H1 (cell line): Measurements from ENCODE around the gene MPP2. TPM values are rescaled to one million over a fixed set of nuclear protein-coding genes. Genes with fewer than 3 reads are reported as not detected.

Source experiments
- CBX8 ChIP-seq: fragments of 300-800, 300-1000 bp; sonication (generic); IDR thresholded peaks from 2 replicates; pipeline ENCODE4 v1.7.1; 2016; ENCODE audit warnings: low read depth, low read length, borderline replicate concordance
- CHD7 ChIP-seq: fragments of 300-600 bp; sonication (generic); IDR thresholded peaks from 2 replicates; pipeline ENCODE4 v1.7.1; 2012; ENCODE audit warnings: low read length, moderate library complexity, mild to moderate bottlenecking, inconsistent platforms; ENCODE audit not compliant: insufficient replicate concordance
- FOSL1 ChIP-seq: IDR thresholded peaks from 2 replicates; pipeline ENCODE4 v1.6.1; 2011; ENCODE audit warnings: mild to moderate bottlenecking, low read depth, low read length, moderate library complexity; ENCODE audit not compliant: insufficient read depth
- MAFK ChIP-seq: IDR thresholded peaks from 2 replicates; pipeline ENCODE4 v1.6.1; 2012; ENCODE audit warnings: low read depth, mild to moderate bottlenecking, improper control_type of control experiment, low read length
- NRF1 ChIP-seq: IDR thresholded peaks from 2 replicates; pipeline ENCODE4 v1.6.1; 2011; ENCODE audit warnings: mild to moderate bottlenecking, low read depth, low read length, improper control_type of control experiment
- RFX5 ChIP-seq: IDR thresholded peaks from 2 replicates; pipeline ENCODE4 v1.6.1; 2011; ENCODE audit warnings: low read depth, low read length, improper control_type of control experiment, borderline replicate concordance
- SIX5 ChIP-seq: IDR thresholded peaks from 2 replicates; pipeline ENCODE4 v1.6.1; 2011; ENCODE audit warnings: mild to moderate bottlenecking, low read depth, low read length
- TEAD4 ChIP-seq: IDR thresholded peaks from 2 replicates; pipeline ENCODE4 v1.6.1; 2012; ENCODE audit warnings: low read depth, low read length, inconsistent platforms, mixed read lengths
- YY1 ChIP-seq: IDR thresholded peaks from 2 replicates; pipeline ENCODE4 v1.6.1; 2011; ENCODE audit warnings: low read depth, mild to moderate bottlenecking, low read length
- polyA plus RNA-seq, 7 experiments: library from polyadenylated mRNA; depleted of rRNA in 3 of 7; stranded (reverse) in 5 of 7; unstranded in 2 of 7; fragments of >200 nt in 5 of 7; fragments of 200-250 nt in 2 of 7; gene quantifications; 1 replicate in 5 of 7; 2 replicates in 1 of 7; 4 replicates in 1 of 7; pipeline versions ENCODE4 v1.2.1 to v1.2.3, GENCODE V29; 2011 to 2013; ENCODE audit warnings: missing spikeins in 2 of 7, mixed read lengths in 2 of 7
- total RNA-seq: library from RNA; stranded (reverse); fragmentation: NEBNext Ultra II Directional; extraction: Animal tissue kit (Norgen Biotek cat#: 25700); gene quantifications from 2 replicates; pipeline ENCODE4 v1.2.1, GENCODE V29; 2021

The MPP2 gene
- total and polyA plus RNA-seq, 2 of the 8 experiments (the other 6 are each of a cell fraction or from before 2014, with no cell fraction given) = 30.9 to 34.1 TPM

GRCh38 chr17:43911904-43912303, 4.6 kb upstream of the MPP2 start (continued):
- TF ChIP-seq TEAD4 (no peak), CHD7 (no peak), NRF1 (no peak), SIX5 (no peak), RFX5 (no peak), CBX8 (no peak), FOSL1 (no peak), MAFK (no peak), YY1 (no peak)
